ENCODE data around the gene TMEM217.

- TF ChIP-seq EZH2phosphoT487 (IDR thresholded peaks at IDR 0.05; ENCODE audit: borderline replicate concordance, low read depth) (no peak), CTCF (IDR thresholded peaks at IDR 0.05) (no peak), RXRA (IDR thresholded peaks at IDR 0.05; ENCODE audit: borderline replicate concordance, low read depth) (no peak), MAX (IDR thresholded peaks at IDR 0.05; ENCODE audit: low read depth) (no peak), TAF1 (IDR thresholded peaks at IDR 0.05; ENCODE audit: borderline replicate concordance, low read depth, low read length) (no peak), FOXM1 (IDR thresholded peaks at IDR 0.05; ENCODE audit: low read depth) (no peak), MXI1 (IDR thresholded peaks at IDR 0.05; ENCODE audit: low read depth, low read length) (no peak)
Observed at GRCh38 chr6:37277001-37277409, 19.1 kb upstream of the TMEM217 start.

Measured in SK-N-SH (cell line).